HL-60 (cell line): ENCODE results near the gene GRAMD2A.

Experiments
- POLR2AphosphoS5 ChIP-seq: IDR thresholded peaks from 2 replicates; pipeline ENCODE4 v1.6.1; 2012; ENCODE audit warnings: low read depth
- TF ChIP-seq, protein P1 (sequence below): IDR thresholded peaks from one replicate; pipeline ENCODE4 v1.5.1; 2011; ENCODE audit warnings: low read length, control low read depth, inconsistent platforms; ENCODE audit not compliant: insufficient read depth
- TF ChIP-seq, protein P2 (sequence below): IDR thresholded peaks from 2 replicates; pipeline ENCODE4 v1.6.1; 2012; ENCODE audit warnings: low read depth; ENCODE audit not compliant: insufficient replicate concordance

DNA sequence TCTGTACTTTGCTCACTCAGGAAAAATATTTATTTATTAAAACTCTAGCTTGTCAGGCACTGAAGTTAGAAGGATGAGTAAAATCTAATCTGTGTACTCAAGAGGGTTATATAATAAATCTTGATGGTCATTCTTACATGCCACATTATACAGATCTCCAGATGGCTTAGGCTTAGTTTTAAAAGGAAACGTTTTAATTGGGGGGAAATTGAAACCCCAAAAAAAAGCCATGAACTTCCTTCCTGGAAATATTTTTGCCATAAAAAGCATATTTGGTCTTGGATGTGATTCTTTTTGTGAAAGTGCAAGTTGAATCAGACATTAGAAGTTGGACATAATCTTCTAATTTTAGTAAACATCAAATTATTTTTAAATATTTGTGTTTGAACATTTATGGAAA, 73.4 kb downstream of the GRAMD2A start:
- TF ChIP-seq, protein P1, sequence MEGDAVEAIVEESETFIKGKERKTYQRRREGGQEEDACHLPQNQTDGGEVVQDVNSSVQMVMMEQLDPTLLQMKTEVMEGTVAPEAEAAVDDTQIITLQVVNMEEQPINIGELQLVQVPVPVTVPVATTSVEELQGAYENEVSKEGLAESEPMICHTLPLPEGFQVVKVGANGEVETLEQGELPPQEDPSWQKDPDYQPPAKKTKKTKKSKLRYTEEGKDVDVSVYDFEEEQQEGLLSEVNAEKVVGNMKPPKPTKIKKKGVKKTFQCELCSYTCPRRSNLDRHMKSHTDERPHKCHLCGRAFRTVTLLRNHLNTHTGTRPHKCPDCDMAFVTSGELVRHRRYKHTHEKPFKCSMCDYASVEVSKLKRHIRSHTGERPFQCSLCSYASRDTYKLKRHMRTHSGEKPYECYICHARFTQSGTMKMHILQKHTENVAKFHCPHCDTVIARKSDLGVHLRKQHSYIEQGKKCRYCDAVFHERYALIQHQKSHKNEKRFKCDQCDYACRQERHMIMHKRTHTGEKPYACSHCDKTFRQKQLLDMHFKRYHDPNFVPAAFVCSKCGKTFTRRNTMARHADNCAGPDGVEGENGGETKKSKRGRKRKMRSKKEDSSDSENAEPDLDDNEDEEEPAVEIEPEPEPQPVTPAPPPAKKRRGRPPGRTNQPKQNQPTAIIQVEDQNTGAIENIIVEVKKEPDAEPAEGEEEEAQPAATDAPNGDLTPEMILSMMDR, result no peak
- TF ChIP-seq POLR2AphosphoS5, result no peak
- TF ChIP-seq, protein P2, sequence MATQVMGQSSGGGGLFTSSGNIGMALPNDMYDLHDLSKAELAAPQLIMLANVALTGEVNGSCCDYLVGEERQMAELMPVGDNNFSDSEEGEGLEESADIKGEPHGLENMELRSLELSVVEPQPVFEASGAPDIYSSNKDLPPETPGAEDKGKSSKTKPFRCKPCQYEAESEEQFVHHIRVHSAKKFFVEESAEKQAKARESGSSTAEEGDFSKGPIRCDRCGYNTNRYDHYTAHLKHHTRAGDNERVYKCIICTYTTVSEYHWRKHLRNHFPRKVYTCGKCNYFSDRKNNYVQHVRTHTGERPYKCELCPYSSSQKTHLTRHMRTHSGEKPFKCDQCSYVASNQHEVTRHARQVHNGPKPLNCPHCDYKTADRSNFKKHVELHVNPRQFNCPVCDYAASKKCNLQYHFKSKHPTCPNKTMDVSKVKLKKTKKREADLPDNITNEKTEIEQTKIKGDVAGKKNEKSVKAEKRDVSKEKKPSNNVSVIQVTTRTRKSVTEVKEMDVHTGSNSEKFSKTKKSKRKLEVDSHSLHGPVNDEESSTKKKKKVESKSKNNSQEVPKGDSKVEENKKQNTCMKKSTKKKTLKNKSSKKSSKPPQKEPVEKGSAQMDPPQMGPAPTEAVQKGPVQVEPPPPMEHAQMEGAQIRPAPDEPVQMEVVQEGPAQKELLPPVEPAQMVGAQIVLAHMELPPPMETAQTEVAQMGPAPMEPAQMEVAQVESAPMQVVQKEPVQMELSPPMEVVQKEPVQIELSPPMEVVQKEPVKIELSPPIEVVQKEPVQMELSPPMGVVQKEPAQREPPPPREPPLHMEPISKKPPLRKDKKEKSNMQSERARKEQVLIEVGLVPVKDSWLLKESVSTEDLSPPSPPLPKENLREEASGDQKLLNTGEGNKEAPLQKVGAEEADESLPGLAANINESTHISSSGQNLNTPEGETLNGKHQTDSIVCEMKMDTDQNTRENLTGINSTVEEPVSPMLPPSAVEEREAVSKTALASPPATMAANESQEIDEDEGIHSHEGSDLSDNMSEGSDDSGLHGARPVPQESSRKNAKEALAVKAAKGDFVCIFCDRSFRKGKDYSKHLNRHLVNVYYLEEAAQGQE, result no peak
